Measurements from ENCODE around the gene SHF. TPM values are rescaled to one million over a fixed set of nuclear protein-coding genes. Genes with fewer than 3 reads are reported as not detected.
"Not testable (repeated sequence)": the region's sequence is repeated elsewhere in the genome, so short reads cannot be mapped to it uniquely, and the experiment has no call there.

SHF gene
- total RNA-seq, 4 donors from 2014 or later = 4.4 to 10.0 (median 7.4) TPM

DNA sequence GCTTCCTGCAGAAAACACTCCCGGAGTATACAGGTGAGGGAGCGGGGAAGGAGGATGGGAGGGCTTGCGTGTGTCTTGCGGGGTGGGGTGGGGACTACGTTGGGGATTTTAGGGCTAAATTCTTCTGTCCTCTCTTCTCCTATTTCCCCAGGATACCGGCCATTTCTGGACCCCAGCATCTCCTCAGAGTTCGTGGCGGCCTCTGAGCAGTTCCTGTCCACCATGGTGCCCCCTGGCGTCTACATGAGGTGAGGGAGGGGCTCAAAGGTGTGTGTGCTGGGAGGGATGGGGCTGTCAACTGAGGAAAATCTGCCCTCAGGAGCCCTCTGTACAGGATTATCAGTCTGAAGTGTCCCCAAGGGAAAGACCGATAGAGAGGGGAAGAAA lies 51.4 kb downstream of the SHF start:
- Histone ChIP-seq H3K27ac (no peak overlapping the region), H3K4me3 (no peak overlapping the region), H3K27me3 (peaks cover 78% of the 10 kb centered on the region), H3K4me1 (peaks cover 0 to 8% (median 0%) of the 10 kb centered on the region in 3 donors), H3K36me3 (no peaks in the 10 kb centered on the region), H3K9me3 (no peaks in the 10 kb centered on the region)
- no peak for ATAC-seq
- no peak for TF ChIP-seq EP300 (IDR thresholded peaks at IDR 0.05)
- TF ChIP-seq POLR2AphosphoS5 (IDR thresholded peaks at IDR 0.05) = no peak
- TF ChIP-seq, protein P1, sequence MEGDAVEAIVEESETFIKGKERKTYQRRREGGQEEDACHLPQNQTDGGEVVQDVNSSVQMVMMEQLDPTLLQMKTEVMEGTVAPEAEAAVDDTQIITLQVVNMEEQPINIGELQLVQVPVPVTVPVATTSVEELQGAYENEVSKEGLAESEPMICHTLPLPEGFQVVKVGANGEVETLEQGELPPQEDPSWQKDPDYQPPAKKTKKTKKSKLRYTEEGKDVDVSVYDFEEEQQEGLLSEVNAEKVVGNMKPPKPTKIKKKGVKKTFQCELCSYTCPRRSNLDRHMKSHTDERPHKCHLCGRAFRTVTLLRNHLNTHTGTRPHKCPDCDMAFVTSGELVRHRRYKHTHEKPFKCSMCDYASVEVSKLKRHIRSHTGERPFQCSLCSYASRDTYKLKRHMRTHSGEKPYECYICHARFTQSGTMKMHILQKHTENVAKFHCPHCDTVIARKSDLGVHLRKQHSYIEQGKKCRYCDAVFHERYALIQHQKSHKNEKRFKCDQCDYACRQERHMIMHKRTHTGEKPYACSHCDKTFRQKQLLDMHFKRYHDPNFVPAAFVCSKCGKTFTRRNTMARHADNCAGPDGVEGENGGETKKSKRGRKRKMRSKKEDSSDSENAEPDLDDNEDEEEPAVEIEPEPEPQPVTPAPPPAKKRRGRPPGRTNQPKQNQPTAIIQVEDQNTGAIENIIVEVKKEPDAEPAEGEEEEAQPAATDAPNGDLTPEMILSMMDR (IDR thresholded peaks at IDR 0.05) = no peak
- no peak for TF ChIP-seq POLR2A (IDR thresholded peaks at IDR 0.05)
- WGBS, 2 donors (ENCODE audit: low coverage in 1 of 2) = 16 to 32% methylated on average over 2 to 5 of the region's 10 CpGs

DNA sequence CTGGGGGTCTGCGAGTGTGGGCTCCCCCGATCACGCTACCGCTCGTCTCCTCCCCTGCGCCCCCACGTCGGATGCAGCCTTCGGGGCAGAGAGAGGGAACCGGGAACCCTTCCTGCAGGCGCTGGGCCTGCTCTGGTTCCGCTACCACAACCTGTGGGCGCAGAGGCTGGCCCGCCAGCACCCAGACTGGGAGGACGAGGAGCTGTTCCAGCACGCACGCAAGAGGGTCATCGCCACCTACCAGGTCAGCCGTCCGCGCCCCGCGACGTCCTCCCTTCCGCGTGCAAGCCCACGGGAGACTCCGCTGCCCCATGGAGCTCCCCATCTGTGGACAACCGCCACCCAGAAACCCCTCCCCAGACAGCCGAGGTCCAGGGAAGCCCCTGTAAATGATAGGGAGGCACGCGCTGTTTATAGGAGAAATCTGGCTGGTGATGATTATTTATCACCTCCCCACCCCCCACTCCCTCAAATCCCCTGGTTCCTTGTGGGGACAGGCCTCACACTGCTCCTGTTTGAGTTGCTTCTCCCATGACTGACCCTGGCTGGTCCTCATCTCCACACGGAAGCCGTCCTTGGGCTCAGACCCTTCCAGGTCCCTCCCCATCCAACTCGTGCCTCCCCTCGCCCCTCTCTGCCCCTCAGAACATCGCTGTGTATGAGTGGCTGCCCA lies 51.9 kb downstream of the SHF start:
- ATAC-seq = peak; percentile 4
- H3K4me3 ChIP-seq, H3K27ac ChIP-seq, H3K4me1 ChIP-seq, H3K36me3 ChIP-seq, H3K9me3 ChIP-seq: not testable (repeated sequence)
- WGBS, 2 donors (ENCODE audit: low coverage in 1 of 2) = 11% methylated on average over 7 of the region's 37 CpGs; no CpG with 5 or more reads in 1 of the 2 donors
- H3K27me3 ChIP-seq = peaks cover 78% of the 10 kb centered on the region

DNA sequence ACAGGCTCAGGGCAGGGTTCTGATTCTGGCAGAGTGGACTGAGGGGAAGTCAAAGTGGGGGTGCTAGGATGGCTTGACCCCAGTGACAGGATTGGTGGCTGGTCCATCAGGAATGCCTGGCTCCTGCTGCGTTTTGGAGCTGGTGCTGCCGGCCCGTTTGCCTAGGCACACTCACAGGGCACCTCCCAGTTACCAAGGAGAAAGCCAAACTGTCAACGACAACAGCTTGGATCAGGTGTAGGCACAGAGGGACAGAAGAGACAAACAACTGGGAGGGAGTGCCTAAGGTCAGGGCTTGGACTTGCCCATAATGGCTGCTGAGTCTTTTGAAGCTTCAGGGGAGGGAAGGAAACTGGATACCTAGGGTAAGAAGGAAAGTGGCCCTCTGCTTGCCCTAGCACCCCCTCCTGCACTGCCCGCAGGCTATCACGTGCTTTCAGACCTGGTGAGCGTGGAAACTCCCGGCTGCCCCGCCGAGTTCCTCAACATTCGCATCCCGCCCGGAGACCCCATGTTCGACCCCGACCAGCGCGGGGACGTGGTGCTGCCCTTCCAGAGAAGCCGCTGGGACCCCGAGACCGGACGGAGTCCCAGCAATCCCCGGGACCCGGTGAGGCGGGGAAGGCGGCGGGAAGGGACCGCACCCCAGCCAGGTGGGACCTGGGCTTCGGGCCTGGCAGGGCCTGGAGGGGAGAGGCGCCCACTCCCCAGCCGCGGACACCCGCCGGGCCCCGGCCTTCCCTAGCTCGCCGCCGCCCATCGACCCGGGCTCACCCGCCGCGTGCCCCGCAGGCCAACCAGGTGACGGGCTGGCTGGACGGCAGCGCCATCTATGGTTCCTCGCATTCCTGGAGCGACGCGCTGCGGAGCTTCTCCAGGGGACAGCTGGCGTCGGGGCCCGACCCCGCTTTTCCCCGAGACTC lies 52.8 kb downstream of the SHF start:
- H3K27me3 ChIP-seq = peaks cover 85% of the 10 kb centered on the region
- WGBS, 2 donors (ENCODE audit: low coverage in 1 of 2) = 11 to 17% methylated on average over 1 to 8 of the region's 57 CpGs
- TF ChIP-seq POLR2A (IDR thresholded peaks at IDR 0.05) = no peak
- TF ChIP-seq, protein P1 (IDR thresholded peaks at IDR 0.05) = peak in 1 of 4 experiments; percentile 15
- TF ChIP-seq POLR2AphosphoS5 (IDR thresholded peaks at IDR 0.05) = no peak
- TF ChIP-seq EP300 (IDR thresholded peaks at IDR 0.05) = no peak
- peak overlapping the region in 1 of 2 donors; percentile 31 for H3K4me3 ChIP-seq
- H3K27ac ChIP-seq = no peak overlapping the region
- peak; percentile 32 for ATAC-seq
- no peaks in the 10 kb centered on the region for H3K9me3 ChIP-seq
- peaks cover 0 to 11% (median 0%) of the 10 kb centered on the region in 3 donors for H3K4me1 ChIP-seq
- H3K36me3 ChIP-seq = no peaks in the 10 kb centered on the region

DNA sequence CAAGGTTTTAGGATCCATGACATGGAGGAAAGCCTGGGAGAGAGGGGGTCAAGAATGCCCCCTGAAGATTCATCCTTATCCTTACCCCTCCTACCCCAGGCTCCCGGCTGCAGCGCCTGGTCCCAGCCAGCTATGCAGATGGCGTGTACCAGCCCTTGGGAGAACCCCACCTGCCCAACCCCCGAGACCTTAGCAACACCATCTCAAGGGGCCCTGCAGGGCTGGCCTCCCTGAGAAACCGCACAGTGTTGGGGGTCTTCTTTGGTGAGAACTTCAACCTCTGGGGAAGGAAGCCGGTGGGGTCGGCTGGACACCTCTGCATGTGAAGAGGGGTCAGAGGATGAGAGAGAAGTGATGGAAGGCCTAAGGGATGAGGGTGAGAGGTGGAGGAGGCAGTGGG lies 53.7 kb downstream of the SHF start:
- Histone ChIP-seq H3K36me3 (no peaks in the 10 kb centered on the region), H3K4me1 (peaks cover 0 to 20% (median 0%) of the 10 kb centered on the region in 3 donors), H3K4me3 (no peak overlapping the region), H3K27me3 (peaks cover 94% of the 10 kb centered on the region), H3K9me3 (no peaks in the 10 kb centered on the region), H3K27ac (no peak overlapping the region)
- ATAC-seq = no peak
- no CpG with 5 or more reads among the region's 7 CpGs for WGBS, 2 donors (ENCODE audit: low coverage in 1 of 2)
- TF ChIP-seq POLR2A (IDR thresholded peaks at IDR 0.05) (no peak), POLR2AphosphoS5 (IDR thresholded peaks at IDR 0.05) (no peak), EP300 (IDR thresholded peaks at IDR 0.05) (no peak)
- TF ChIP-seq, protein P1 (IDR thresholded peaks at IDR 0.05) = no peak

DNA sequence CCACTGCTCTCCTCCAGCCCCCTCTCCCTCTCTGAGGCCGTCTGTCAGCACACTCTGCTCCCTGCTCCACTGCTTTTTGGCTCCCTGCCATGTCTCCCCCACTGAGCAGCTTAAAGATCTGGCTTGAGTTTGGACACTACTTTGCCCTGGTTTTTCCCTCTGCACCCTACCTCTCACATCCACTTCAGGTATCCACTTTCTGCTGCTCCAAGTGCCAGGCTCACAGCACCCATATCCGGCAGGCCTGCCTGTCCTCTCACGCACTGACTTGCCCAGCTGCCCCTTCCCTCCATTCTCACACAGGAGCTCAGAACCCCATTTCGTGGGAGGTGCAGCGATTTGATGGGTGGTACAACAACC lies 54.2 kb downstream of the SHF start:
- TF ChIP-seq POLR2AphosphoS5 (IDR thresholded peaks at IDR 0.05) = no peak
- TF ChIP-seq POLR2A (IDR thresholded peaks at IDR 0.05) = no peak
- TF ChIP-seq EP300 (IDR thresholded peaks at IDR 0.05) = no peak
- TF ChIP-seq, protein P1 (IDR thresholded peaks at IDR 0.05) = no peak
- no peaks in the 10 kb centered on the region for H3K36me3 ChIP-seq
- H3K9me3 ChIP-seq = no peaks in the 10 kb centered on the region
- no peak overlapping the region for H3K27ac ChIP-seq
- peaks cover 94% of the 10 kb centered on the region for H3K27me3 ChIP-seq
- H3K4me3 ChIP-seq = no peak overlapping the region
- ATAC-seq = no peak
- H3K4me1 ChIP-seq = peaks cover 0 to 24% (median 0%) of the 10 kb centered on the region in 3 donors
- WGBS, 2 donors (ENCODE audit: low coverage in 1 of 2) = 51 to 83% methylated on average over 2 to 3 of the region's 5 CpGs
